ENCODE results near the gene PTPA.
A peak's percentile ranks its signal among the peaks of the same experiment; 100 is the strongest.

The PTPA gene

DNA sequence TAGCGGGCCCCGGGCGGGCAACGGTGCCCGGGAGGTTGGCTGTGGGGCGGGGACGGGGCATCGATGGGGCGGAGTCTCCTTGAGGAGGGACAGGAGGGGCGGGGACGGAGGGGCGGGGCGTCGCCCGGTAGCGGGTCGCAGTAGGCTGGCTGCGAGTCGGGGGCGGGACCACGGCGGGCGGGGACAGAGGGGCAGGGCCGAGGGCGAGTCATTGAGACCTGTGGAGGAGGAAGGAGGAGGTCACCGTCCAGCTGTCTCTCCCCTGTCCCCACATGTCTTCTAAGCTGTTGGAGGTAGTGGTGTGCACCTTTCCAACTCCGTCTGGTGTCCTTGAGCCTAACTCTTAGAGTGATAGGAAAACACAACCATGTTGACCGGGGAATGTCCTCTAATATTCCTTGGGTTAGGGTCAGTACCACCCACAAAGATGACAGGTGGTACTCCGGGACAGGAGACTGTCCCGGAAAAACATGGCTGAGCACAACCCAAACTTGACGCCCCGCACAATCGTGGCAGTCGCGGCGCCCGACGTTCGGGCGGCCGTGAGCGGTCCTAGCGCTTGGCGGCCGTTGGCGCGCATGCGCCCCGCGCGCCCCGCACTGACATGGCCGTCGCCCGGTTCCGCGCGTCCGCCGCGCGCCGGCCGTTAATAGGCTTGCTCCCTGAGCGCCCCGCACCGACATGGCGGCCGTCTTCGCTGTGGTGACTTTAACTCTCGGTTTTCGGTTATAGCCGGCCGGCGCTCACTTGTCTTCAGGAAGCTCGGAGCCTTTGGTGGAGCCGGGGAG, at the start of gene PTPA, which contains the start of gene CRAT:
PTPA (plus strand) TSS at position 676 of the 788 bp plus-strand sequence. CDS start 186 bp downstream, outside the sequence.
CRAT (minus strand) TSS at position 54 of the 788 bp plus-strand sequence. CDS start 284 bp downstream, outside the sequence.
- peaks cover 9% of the 10 kb centered on the region for H3K4me1 ChIP-seq (ENCODE audit: control insufficient read depth, insufficient read depth, low read length, unreplicated experiment)
- H3K27me3 ChIP-seq (ENCODE audit: insufficient read depth, low read length): no peaks in the 10 kb centered on the region
- H2AFZ ChIP-seq (ENCODE audit: low read length, unreplicated experiment): peak within 1 kb of the TSS; percentile 99
- H3K36me3 ChIP-seq (ENCODE audit: insufficient read depth, low read length): no peaks in the 10 kb centered on the region
- peak within 1 kb of the TSS; percentile 100 for H3K4me3 ChIP-seq (ENCODE audit: low read depth, low read length)
- H3K27ac ChIP-seq (ENCODE audit: low read depth, low read length): peak within 1 kb of the TSS; percentile 91
- H3K79me2 ChIP-seq (ENCODE audit: control insufficient read depth, insufficient read depth, low read length, unreplicated experiment): peaks cover 48% of the 10 kb centered on the region

DNA sequence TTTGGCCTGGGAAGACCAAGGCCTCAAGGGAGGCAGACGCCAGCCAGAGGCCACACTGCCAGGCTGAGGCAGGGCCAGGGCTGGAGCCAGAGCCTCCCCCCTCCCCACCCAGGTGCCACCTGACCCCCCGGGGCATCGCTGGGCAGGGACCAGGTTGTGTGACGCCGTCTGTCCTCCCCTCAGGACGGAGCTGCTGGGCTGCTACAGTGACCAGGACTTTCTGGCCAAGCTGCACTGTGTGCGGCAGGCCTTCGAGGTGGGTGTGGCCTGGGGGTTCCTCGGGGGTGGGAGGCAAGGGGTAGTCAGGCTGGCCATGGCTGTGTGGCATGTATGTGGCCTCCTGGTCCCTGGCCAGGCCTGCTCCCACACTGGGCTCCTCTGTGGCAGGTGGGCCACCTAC, 48.2 kb upstream of the PTPA start:
- Histone ChIP-seq H2AFZ (ENCODE audit: low read length, unreplicated experiment) (no peak overlapping the region), H3K36me3 (ENCODE audit: insufficient read depth, low read length) (0 out of 2 replicates have a peak, but pooled peaks cover 7% of the 10 kb centered on the region), H3K4me3 (ENCODE audit: low read depth, low read length) (no peak overlapping the region), H3K79me2 (ENCODE audit: control insufficient read depth, insufficient read depth, low read length, unreplicated experiment) (no peaks in the 10 kb centered on the region), H3K4me1 (ENCODE audit: control insufficient read depth, insufficient read depth, low read length, unreplicated experiment) (peaks cover 18% of the 10 kb centered on the region), H3K27ac (ENCODE audit: low read depth, low read length) (no peak overlapping the region), H3K27me3 (ENCODE audit: insufficient read depth, low read length) (no peaks in the 10 kb centered on the region)

DNA sequence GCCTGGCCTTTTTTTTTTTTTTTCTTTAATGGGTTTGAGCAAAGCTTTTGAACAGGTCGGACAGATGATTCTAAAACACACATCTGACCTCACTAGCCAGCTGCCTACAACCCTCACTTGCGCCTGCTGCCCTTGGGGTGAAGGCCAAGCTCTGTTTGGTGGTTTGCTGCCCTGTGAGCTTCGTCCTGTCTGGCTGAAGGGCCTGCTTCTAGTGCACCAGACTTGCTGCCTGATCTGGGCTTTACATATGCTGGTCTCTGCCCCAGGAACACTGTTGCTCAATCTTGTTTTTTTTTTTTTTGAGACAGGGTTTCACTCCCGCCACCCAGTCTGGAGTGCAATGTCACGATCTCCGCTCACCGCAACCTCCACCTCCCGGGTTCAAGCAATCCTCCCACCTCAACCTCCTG, 46.7 kb upstream of the PTPA start:
- Histone ChIP-seq H3K79me2 (ENCODE audit: control insufficient read depth, insufficient read depth, low read length, unreplicated experiment) (no peaks in the 10 kb centered on the region), H2AFZ (ENCODE audit: low read length, unreplicated experiment) (no peak overlapping the region), H3K4me1 (ENCODE audit: control insufficient read depth, insufficient read depth, low read length, unreplicated experiment) (peaks cover 5% of the 10 kb centered on the region), H3K27ac (ENCODE audit: low read depth, low read length) (no peak overlapping the region), H3K36me3 (ENCODE audit: insufficient read depth, low read length) (0 out of 2 replicates have a peak, but pooled peaks cover 7% of the 10 kb centered on the region), H3K4me3 (ENCODE audit: low read depth, low read length) (no peak overlapping the region), H3K27me3 (ENCODE audit: insufficient read depth, low read length) (no peaks in the 10 kb centered on the region)

DNA sequence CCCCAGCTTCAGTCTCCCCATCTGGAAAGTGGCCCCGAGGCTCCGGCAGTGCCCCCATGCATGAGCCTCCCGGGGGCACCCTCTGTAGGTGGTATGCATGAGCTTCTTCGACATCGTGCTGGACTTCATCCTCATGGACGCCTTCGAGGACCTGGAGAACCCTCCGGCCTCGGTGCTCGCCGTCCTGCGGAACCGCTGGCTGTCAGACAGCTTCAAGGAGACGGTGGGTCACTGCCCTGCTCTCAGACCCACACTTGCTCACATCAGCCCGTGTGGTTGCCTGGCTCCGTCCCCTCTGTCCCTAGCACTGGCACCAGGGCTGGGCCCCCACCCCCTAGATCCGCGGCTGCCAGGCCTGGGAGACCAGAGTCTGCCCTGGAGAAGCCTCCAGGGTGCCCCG, 43.1 kb upstream of the PTPA start:
- H3K4me3 ChIP-seq (ENCODE audit: low read depth, low read length): no peak overlapping the region
- 0 out of 2 replicates have a peak, but pooled peaks cover 2% of the 10 kb centered on the region for H3K36me3 ChIP-seq (ENCODE audit: insufficient read depth, low read length)
- no peak overlapping the region for H2AFZ ChIP-seq (ENCODE audit: low read length, unreplicated experiment)
- no peaks in the 10 kb centered on the region for H3K4me1 ChIP-seq (ENCODE audit: control insufficient read depth, insufficient read depth, low read length, unreplicated experiment)
- no peaks in the 10 kb centered on the region for H3K27me3 ChIP-seq (ENCODE audit: insufficient read depth, low read length)
- H3K79me2 ChIP-seq (ENCODE audit: control insufficient read depth, insufficient read depth, low read length, unreplicated experiment): no peaks in the 10 kb centered on the region
- no peak overlapping the region for H3K27ac ChIP-seq (ENCODE audit: low read depth, low read length)

DNA sequence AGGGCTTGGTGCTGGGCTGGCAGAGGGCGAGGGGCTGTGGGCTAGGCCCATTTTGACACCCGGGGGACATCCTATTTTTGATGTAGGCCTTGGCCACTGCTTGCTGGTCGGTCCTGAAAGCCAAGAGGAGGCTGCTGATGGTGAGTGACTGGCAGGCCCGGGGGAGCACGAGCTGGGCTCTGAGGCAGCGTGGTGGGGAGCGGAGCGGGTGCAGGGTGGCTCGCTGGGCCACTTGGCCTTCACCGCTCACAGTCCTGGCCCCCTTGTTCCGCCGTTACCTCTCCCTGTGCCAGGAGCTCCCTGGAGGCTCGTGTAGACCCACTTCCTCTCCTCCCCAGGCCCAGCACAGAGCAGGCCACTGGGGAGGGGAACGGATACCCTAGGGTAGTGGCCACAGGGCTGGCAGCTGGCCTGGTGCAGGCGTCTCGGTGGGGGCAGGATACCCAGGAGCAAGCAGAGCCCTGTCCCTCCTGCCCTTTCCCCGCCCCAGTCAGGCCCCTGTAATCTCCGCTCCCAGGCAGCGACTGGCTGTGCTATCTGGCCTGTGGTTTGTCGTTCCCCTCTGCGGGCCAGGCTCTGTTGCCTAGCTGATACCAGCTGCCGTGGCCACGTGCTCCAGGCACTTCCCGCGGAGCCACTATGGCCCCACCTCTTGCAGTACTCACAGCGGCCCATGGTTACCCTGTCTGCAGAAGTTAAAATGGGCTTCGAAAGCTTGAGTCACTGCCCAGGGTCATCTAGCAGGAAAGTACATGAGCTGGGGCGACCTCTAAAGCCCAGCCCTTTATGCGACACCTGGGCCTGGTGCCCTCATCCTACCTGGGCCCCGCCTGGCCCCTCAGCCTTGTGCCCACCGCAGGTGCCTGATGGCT, 42.0 kb upstream of the PTPA start:
- 0 out of 2 replicates have a peak, but pooled peaks cover 2% of the 10 kb centered on the region for H3K36me3 ChIP-seq (ENCODE audit: insufficient read depth, low read length)
- H2AFZ ChIP-seq (ENCODE audit: low read length, unreplicated experiment): no peak overlapping the region
- H3K27ac ChIP-seq (ENCODE audit: low read depth, low read length): no peak overlapping the region
- H3K27me3 ChIP-seq (ENCODE audit: insufficient read depth, low read length): no peaks in the 10 kb centered on the region
- H3K4me1 ChIP-seq (ENCODE audit: control insufficient read depth, insufficient read depth, low read length, unreplicated experiment): no peaks in the 10 kb centered on the region
- no peak overlapping the region for H3K4me3 ChIP-seq (ENCODE audit: low read depth, low read length)
- H3K79me2 ChIP-seq (ENCODE audit: control insufficient read depth, insufficient read depth, low read length, unreplicated experiment): no peaks in the 10 kb centered on the region

DNA sequence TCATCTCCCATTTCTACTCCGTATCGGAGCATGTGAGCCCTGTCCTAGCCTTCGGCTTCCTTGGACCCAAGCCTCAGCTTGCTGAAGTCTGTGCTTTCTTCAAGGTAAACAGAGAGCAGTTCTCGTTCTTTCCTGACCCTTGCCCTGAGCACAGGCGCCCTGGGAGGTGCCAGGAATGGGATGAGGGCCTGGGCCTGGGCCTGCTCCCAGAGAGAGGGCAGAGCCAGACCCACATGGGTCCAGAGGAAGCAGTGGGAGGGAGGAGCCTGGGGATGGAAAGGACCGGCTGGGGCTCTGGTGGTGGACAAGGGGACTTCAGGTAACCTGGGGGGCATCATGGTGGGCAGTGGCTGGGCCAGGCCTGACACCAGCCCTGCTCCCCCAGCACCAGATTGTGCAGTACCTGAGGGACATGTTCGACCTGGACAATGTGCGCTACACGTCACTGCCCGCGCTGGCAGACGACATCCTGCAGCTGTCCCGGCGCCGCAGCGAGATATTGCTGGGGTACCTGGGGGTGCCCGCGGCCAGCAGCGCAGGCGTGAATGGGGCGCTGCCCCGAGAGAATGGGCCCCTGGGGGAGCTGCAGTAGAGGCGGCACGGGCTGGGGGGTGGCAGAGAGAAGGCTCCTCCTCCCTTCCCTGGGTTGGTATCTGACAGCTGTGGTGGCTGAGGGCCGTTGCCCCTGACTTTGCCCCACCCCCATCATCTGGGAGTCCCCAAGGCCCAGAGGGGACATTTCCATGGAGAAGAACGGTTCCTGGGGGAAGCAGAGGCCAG, 41.2 kb upstream of the PTPA start:
- H3K36me3 ChIP-seq (ENCODE audit: insufficient read depth, low read length): 0 out of 2 replicates have a peak, but pooled peaks cover 2% of the 10 kb centered on the region
- no peaks in the 10 kb centered on the region for H3K27me3 ChIP-seq (ENCODE audit: insufficient read depth, low read length)
- H3K79me2 ChIP-seq (ENCODE audit: control insufficient read depth, insufficient read depth, low read length, unreplicated experiment): no peaks in the 10 kb centered on the region
- no peak overlapping the region for H3K4me3 ChIP-seq (ENCODE audit: low read depth, low read length)
- H2AFZ ChIP-seq (ENCODE audit: low read length, unreplicated experiment): no peak overlapping the region
- no peak overlapping the region for H3K27ac ChIP-seq (ENCODE audit: low read depth, low read length)
- H3K4me1 ChIP-seq (ENCODE audit: control insufficient read depth, insufficient read depth, low read length, unreplicated experiment): no peaks in the 10 kb centered on the region

GRCh38 chr9:129070696-129071525, 40.3 kb upstream of the PTPA start:
- Histone ChIP-seq H3K4me3 (ENCODE audit: low read depth, low read length) (no peak overlapping the region), H3K4me1 (ENCODE audit: control insufficient read depth, insufficient read depth, low read length, unreplicated experiment) (no peaks in the 10 kb centered on the region), H3K27ac (ENCODE audit: low read depth, low read length) (no peak overlapping the region)

GRCh38 chr9:129071526-129072126, 39.6 kb upstream of the PTPA start:
- no peaks in the 10 kb centered on the region for H3K4me1 ChIP-seq (ENCODE audit: control insufficient read depth, insufficient read depth, low read length, unreplicated experiment)
- no peaks in the 10 kb centered on the region for H3K36me3 ChIP-seq (ENCODE audit: insufficient read depth, low read length)
- no peak overlapping the region for H2AFZ ChIP-seq (ENCODE audit: low read length, unreplicated experiment)
- H3K27me3 ChIP-seq (ENCODE audit: insufficient read depth, low read length): no peaks in the 10 kb centered on the region
- H3K27ac ChIP-seq (ENCODE audit: low read depth, low read length): no peak overlapping the region
- H3K79me2 ChIP-seq (ENCODE audit: control insufficient read depth, insufficient read depth, low read length, unreplicated experiment): no peaks in the 10 kb centered on the region
- H3K4me3 ChIP-seq (ENCODE audit: low read depth, low read length): no peak overlapping the region

More at GRCh38 chr9:129070696-129071525, 40.3 kb upstream of the PTPA start:
- H3K36me3 ChIP-seq (ENCODE audit: insufficient read depth, low read length): no peaks in the 10 kb centered on the region
- H3K27me3 ChIP-seq (ENCODE audit: insufficient read depth, low read length): no peaks in the 10 kb centered on the region
- H3K79me2 ChIP-seq (ENCODE audit: control insufficient read depth, insufficient read depth, low read length, unreplicated experiment): no peaks in the 10 kb centered on the region
- H2AFZ ChIP-seq (ENCODE audit: low read length, unreplicated experiment): no peak overlapping the region

- Histone ChIP-seq H3K27ac (ENCODE audit: low read depth, low read length) (no peak overlapping the region), H2AFZ (ENCODE audit: low read length, unreplicated experiment) (no peak overlapping the region), H3K4me3 (ENCODE audit: low read depth, low read length) (no peak overlapping the region), H3K27me3 (ENCODE audit: insufficient read depth, low read length) (no peaks in the 10 kb centered on the region), H3K79me2 (ENCODE audit: control insufficient read depth, insufficient read depth, low read length, unreplicated experiment) (no peaks in the 10 kb centered on the region), H3K36me3 (ENCODE audit: insufficient read depth, low read length) (no peaks in the 10 kb centered on the region), H3K4me1 (ENCODE audit: control insufficient read depth, insufficient read depth, low read length, unreplicated experiment) (no peaks in the 10 kb centered on the region)
Measured at GRCh38 chr9:129072171-129072570, 39.0 kb upstream of the PTPA start.
